GM18909 (cell line): ENCODE data around the gene TMEM31.

Source experiments
- ATAC-seq: cut with Tn5 transposase; IDR thresholded peaks from one replicate; pipeline ENCODE4 v1.9.1; 2021; ENCODE audit warnings: mild to moderate bottlenecking; ENCODE audit not compliant: unreplicated experiment, poor library complexity

TMEM31 gene, protein sequence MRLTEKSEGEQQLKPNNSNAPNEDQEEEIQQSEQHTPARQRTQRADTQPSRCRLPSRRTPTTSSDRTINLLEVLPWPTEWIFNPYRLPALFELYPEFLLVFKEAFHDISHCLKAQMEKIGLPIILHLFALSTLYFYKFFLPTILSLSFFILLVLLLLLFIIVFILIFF

DNA sequence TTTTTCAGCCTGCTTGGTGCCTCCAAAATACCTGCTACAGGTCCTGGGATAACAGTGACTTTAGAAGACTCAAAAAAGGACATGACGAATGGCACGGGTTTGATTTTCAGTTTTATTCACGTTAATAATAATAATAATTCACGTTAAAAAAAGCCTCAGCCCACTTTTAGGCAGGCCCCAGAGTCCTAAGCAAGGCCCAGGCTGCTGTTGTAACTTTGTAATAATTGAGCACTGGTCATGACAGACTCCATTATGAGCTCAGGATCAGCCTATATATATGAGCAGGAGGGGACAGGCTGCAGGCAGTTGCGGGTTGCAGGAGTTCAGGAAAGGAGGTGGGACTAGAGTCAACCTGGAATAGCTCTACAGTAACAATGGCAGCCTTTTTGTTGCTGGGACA lies at the start of gene TMEM31:
Gene TMEM31, plus strand, starts transcription at position 301 of the 400 bp plus-strand sequence. CDS start 1,350 bp downstream, outside the sequence.
- ATAC-seq: no peak

DNA sequence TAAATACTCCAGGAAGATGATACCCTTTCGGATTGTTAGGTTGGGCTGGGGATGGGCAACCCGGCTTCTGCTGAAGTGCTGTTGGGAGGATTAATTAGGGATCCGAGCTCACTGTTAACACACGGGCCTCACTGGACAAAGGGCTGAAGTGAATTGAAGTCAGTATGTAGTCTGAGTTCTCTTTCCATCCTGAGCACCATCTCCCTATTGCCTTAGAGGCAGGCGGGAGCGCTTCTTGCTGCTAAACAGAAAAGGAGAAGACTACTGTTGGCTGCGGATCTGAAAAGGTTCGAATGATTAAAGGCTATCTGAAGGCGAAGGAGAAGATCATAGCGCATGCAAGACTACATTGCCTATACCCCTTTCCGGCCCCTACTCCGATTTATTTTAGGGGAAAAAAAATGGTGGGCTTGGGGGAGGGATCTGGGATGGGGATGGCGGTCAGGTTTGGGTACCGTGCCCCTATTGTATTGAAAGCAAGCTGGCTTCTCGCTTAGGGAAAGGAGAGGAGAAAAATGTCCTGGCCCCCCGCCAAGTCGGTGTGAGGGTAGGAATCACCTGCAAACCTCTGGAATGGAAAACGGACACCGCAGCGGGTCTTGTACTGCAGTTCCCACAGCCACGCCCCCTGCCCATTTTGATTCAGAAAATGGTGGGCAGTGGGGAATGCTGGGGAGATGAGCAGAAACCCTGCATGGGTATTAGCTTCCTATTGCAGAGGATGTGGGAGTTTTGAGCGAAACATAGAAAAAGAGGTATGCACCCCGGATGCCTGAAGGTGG lies 46.5 kb upstream of the TMEM31 start:
- ATAC-seq: no peak

DNA sequence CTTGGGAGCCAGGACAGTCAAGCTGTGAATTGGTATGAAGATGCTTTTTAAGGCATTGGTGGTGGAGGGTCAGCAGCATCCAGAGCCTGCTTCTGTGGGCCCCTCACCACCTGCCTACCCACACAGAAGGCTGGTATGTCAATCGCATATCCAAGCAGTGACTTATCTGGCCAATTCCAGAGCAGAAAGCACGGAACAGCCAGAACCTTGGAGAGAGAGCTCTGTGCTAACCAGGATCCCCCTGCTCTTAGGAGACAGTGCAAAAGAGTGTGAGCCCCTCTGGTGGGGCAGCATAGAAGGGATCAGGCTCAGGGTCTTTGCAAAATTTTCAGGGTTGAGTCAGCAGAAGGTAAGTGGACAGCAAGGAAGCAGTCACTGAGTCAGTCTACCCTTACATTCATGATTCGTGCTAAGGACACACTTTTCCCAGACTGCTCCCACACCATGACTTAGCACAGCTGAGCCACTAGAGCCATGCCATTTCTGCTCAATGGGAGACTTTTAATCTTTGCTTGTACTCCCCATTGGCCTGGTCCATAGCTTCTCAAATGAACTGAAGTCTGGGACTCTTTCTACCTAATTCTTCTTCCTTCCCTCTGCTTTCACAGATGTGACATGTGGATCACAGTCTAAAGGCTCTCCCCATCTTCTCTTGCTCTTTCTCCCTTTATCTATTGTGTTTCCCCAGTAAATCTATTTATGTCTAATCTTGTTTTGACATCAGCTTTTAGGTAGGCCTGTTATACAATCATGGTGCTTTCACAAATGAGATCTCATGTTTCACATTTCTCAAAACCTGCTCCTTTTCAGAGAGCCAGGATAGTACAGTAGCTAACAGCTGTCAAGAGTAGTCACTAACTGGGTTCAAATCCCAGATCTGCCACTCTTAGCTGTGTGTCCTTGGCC lies 44.3 kb upstream of the TMEM31 start:
- ATAC-seq: no peak

- no peak for ATAC-seq
Measured at GRCh38 chrX:103669745-103670144, 41.0 kb upstream of the TMEM31 start.

DNA sequence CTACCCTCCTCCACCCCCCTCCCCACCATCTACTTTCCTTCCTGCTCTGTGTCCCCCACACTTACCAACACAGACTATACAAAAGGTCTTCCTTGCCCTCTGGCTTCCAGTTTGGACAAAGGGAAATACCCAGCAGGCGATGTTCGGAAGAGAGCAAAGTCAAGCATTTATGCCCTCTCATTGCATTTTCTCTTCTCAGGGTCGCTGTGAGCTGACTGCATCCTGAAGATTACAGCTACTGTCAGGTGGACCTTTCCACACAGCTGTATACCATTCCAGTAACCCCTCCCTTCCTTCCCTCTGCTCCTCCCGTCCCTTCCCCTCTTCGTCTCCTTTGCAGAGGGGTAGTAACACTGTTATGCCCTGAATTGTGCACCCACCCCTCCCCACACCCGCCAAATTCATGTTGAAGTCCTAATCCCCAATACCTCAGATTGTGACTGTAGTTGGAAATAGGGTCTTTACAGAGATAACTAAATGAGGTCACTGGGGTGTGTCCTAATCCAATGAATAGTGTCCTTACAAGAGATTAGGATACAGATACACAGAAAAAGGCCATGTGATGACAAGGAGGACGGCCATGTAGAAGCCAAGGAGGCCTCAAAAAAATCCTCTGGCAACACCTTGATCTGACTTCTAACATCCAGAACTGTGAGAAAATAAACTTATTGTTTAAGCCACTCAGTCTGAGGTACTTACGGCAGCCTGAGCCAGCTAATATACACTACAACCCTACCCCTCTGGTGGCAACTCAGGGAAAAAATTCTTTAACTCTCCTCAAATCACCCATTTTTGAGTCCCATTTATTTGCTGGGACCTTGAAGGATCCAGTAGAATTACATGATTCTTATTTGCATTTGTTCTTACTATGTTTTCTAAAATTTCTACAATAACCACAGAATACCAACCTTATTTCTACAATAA lies 35.9 kb upstream of the TMEM31 start:
- ATAC-seq: no peak

GRCh38 chrX:103678199-103678993 lies 32.3 kb upstream of the TMEM31 start:
- ATAC-seq: no peak

GRCh38 chrX:103681443-103681842 lies 29.3 kb upstream of the TMEM31 start:
- no peak for ATAC-seq

DNA sequence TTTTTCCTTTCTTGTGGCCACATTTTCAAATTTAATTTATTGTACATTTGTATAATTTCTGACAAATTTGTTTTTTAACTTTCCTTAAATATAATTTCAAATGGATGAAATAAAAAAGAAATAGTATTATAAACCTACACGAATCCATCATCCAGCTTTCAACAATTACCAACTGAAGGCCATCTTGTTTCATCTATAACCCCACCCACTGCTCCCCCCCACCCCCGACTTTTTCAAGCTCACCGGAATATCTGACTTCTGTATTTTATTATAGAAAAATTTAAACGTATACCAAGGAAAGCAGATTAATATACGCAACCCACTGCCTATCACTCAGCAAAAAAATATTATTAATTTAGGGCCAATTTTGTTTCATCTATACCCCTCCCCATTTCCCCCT lies 25.3 kb upstream of the TMEM31 start:
- no peak for ATAC-seq

GRCh38 chrX:103686199-103687072 lies 24.3 kb upstream of the TMEM31 start, which contains the start of gene MORF4L2:
MORF4L2 (minus strand) TSS chrX:103686699; CDS start chrX:103677027, 9,672 bp downstream.
- ATAC-seq: peak; percentile 94

DNA sequence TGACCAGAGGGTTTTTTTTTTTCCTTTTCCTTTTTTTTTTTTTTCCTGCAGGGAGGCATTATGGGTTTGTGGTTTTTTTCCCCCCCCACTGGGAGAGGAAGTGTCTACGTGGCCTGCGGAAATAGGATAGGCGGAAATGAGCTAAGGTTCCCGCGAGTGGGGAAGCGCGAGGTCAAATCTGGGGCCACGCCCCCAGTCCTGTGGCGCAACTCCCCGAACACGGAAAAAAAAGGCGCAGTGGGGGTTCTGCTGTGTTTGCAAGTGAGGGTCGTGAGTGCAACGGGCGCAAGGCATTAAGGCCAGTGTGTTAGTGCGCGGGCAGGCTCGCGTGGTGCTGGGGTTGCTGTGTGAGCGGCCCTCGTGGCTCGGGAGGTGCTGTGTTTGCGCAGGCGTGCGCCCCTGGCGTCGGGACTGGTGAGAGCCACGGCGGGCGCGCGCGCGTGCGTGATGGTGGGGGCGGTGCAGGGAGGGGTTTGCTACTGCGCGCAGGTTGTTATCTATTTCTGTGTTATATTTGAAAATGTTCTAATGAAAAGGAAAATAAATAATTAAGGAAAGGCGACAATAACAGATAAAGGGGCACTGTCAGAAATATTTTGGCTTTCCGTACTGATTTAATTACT lies 23.5 kb upstream of the TMEM31 start:
- peak; percentile 52 for ATAC-seq

DNA sequence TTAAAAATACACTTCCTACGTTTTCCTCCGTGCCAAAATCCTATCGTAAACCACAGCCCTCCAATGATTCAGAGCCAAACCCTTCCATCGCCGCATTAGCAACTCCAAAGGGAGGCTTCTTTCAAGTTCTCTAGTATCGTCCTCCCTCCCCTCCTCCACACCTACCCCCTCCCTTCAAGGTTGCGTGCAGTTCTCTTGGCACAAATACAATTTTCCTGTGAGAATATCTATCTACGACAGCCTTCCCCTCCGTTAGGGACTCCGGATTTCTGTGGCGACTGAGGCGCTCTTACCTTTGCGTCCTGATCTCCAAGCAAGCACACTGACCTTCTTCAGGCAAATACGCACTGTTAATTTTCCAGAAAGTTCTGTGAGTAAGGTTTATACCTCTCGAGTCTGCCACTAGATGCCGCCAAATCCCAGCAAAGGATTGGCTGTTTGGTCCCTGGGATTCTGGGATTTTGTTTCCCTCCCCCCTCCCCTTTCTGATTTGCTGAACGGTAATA lies 23.0 kb upstream of the TMEM31 start:
- no peak for ATAC-seq

DNA sequence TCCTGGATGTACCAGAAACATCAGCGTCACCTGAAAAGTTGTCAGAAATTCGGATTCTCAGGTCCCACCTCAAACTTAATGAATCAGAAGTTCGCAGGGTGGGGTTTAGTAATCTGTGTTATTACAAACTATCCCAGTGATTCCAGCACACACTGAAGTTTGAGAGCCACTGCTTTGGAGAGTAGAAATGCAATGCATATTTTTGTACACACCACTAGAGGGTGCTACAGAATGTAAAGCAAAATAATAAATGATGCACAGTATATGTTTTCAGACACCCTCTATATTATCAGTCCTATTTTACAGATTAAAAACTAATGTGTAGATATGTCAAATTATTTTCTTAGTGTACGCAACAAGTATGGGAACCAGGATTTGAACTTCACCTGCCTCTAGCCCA lies 21.8 kb upstream of the TMEM31 start:
- no peak for ATAC-seq

GRCh38 chrX:103691059-103691458 lies 19.6 kb upstream of the TMEM31 start:
- ATAC-seq: no peak

DNA sequence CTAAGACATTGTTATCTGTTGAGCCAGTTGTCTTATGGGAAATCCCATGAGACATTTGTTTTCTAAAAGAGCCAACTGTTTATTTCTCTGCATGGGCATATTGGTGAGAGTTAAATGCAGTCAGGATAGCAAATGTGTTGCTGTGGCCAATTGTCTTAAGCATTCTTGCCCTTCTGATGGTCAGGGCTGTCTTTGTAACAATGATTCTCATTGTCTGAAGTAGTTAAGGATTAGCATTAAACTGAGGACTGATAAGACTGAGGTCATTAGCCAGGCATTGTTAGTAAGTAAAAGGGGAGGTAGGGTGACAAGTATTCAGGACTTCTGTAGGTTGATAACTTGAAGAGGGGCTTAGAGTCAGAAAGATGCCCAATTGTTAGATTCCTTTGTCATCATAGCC lies 13.0 kb upstream of the TMEM31 start:
- no peak for ATAC-seq

DNA sequence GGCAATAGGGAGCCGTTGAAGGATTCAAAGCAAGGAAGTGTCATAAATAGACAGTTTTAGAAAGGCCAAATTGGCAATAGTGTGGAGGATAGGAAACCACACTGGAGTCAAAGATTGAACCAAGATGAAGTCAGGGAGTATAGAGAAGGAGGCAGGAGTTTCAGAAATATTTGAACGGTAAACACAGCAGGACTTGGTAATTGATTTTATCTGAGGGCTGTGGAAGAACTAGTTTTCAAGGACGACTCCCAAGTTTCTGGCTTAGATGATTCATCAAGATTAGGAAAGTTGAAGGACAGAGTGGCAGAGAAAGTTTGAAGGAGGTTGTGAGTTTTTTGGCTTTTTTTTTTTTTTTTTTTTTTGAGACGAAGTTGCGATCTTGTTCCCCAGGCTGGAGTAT lies 11.5 kb upstream of the TMEM31 start:
- no peak for ATAC-seq

GRCh38 chrX:103704863-103705262 lies 5.8 kb upstream of the TMEM31 start:
- no peak for ATAC-seq

GRCh38 chrX:103716962-103717361 lies 6.3 kb downstream of the TMEM31 start:
- ATAC-seq: no peak
